NOMO-1 (cell line): ENCODE data around the gene CISD3.

Source experiments
- DNase-seq, 2 experiments: peaks; one replicate each; lab custom pipeline; 2025; ENCODE audit not compliant: unreplicated experiment in 2 of 2; lab: John Stamatoyannopoulos, UW

Gene CISD3

GRCh38 chr17:38727736-38728135 is 2.4 kb upstream of the CISD3 start:
- DNase-seq, result no peak

DNA sequence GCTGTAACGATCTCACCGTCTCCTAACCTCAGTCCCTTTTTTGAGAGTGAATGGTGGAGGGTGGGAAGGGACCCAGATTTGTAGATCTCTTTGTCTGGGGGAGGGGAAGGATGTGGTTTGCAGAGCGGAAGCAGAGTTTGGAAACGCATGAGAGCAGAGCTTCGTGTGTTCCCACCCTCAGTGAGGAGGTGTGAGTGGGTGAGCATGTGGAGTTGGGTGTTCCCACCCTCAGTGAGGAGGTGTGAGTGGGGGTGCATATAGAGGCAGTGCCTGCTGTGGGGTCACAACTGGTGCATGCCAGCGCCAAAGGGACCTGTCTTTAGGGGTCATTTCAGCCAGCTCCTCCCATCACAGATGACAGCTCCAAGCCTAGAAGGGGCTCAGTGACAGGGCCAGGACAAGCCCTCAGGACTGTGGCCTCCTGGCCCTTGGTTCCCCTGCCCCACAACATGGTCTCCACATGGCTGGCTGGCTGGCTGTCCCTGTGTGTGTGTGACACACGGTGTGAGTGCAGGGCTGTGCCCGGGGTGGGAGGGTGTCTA is 1.8 kb upstream of the CISD3 start:
- DNase-seq, result peak in 1 of 2 experiments; percentile 46

GRCh38 chr17:38729368-38729885 is 714 bp upstream of the CISD3 start:
- DNase-seq, result no peak

DNA sequence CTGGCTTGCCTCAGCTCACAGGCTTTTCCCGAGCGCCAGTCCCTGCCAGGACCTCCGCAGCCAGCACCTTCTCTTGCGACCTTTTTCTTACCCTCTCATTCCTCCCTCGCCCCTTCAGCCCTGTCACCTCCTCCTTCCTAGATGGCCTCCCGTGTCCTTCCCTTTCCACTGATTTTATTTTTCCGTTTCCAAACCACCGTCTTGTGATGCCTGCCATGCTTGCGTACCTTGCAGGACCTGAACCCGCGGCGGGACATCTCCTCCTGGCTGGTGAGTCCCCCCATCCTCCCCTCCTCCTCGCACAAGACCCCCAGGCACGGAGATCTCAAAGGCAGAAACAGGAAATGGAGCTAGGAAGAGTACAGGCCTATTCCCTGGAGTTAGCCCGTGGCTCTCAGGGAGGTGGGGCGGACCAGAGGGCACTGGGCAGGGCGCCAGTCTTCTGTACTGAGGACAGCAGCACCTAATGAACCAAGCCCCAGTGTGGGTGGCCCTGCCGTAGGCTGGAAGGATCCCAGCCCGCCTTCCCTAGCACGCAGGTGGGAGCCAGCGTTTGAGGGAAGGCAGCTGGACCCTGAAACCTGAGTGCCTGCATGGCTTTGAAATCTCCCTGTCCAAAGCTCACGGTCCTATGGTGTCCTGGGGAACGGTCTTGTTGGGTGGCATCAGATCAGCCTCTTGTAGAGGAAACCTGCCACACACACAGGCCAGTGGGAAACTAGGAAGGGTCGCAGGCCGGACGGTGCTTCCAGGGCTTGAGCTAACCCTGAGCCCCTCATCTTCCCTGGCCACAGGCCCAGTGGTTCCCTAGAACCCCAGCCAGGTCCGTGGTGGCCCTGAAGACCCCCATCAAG is 612 bp downstream of the CISD3 start:
- DNase-seq, result no peak

GRCh38 chr17:38731526-38732294 is 1.6 kb downstream of the CISD3 start:
- DNase-seq, result no peak

DNA sequence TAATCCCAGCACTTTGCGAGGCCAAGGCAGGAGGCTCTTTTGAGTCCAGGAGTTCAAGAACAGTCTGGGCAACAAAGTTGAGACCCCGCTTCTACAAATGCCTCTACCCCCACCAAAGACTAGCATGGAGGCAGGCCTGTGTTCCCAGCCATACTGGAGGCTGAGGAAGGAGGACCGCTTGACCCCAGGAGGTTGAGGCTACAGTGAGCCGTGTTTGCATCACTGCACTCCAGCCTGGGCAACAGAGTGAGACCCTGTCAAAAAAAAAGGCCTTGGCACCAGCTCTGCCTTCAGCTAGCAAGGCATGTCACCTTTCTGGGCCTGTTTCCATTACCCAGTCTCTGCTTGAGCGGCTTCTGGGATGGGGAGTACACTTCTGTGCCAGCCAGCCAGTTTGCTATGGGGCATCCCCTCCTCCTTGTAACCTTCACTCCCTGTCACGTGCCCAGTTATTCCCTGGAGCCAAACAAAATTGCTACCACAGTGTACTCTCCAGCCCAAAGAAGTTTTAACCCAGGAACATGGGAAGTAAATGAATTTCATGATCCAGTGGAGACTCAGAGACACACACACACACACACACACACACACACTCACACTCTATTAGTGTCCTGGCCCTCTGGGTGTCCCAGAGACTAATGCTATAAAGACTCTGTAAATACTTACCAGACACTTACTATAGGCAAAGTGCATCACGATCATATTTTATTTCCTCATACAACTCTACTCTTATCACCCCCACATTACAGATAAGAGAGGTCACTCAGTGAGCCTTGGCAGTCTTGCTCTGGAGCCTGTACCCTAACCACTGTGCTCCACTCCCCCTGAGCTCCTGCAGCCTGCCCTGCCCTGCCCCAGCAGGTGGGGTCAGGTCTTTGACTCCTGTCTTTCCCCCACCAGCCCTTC is 2.5 kb downstream of the CISD3 start:
- DNase-seq, result no peak

GRCh38 chr17:38733282-38733981 is 3.3 kb downstream of the CISD3 start:
- DNase-seq, result no peak

DNA sequence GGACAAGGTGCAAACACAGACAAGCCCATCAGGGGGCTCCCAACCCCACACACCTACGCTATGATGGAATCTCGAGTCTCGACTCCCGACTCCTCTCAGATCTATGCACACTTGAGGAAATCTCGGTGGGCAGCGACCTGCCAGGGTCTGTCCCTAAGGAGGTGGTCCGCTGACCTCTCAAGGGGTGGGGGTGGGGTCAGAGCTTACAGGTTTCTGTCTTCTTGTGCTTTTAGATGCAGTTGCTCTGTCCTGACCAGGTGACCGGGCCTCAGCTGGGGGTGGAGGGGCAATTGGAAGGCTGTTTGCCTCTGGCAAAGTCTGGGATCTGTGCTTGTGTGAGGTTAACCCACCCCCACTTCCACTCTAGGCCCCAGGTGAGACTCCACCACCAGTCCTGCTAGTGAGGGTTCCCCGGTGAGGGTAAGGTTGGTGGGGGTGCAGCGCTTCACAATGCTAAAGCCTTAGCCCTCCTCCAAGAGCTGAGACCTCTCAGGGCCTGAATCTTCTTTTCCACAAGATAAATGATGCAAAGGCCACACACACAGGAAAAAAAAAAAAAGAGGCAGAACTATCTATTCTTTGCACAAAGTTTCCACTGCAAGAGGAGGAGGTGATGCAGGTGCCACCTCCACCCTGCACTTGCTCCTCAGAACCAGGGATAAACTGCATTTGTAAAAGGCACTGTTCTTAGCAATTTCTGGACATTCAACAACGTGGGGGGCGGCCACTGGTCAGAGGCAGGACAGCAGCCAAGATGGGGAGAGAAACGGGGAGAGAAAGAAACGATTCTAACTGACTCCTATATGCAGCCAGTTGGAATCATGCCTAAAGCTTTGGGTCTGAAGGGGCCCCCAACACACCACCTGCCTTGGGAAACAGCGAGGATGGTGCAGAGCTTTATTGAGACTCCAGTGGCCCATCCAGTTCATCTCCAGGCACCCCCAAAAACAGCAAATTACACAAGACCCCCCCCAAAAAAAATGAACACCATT is 4.1 kb downstream of the CISD3 start:
- no peak for DNase-seq

DNA sequence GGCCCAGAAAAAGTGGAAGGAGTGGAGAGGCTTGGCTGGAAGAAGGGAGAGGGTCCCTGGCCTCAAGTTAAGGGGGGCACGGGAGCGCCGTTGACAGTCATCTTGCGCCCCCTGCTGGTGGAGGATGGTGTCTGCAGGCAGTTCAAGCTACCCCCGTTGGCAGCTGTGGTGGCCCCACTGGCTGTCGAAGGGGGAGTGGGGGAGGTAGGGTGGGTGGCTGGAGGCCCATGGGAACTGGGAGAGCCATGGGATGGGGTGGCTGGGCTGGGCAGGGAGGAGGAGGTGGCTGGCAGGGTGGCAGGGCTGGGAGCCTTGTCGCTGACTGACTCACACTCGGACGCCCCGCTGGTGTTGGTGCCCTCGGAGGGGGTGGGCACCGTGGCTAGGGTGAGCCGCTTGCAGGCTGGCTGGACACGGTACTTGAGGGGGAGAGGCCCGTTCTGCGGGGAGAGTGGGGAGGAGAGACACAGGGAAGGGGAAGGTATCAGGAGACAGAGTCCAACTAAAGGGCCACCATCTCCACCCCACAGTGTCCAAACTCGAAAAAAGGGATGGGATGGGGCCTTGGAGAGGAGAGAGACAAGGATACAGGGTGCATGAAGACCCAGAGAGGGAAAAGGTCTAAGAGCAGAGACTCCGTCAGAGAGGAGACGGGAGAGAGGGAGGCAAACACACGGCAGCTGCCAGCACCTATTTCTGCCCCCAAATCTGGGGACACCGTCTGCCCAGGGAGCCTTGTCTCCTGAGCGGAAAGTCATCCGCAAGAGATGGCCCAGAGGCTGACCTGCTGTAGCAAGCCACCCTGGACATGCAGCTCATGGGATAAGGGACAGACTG is 5.2 kb downstream of the CISD3 start:
- DNase-seq, result no peak

- DNase-seq, result no peak
Measured at GRCh38 chr17:38738007-38738662, 8.0 kb downstream of the CISD3 start.

- no peak for DNase-seq
Measured at GRCh38 chr17:38738686-38739085, 8.5 kb downstream of the CISD3 start.

DNA sequence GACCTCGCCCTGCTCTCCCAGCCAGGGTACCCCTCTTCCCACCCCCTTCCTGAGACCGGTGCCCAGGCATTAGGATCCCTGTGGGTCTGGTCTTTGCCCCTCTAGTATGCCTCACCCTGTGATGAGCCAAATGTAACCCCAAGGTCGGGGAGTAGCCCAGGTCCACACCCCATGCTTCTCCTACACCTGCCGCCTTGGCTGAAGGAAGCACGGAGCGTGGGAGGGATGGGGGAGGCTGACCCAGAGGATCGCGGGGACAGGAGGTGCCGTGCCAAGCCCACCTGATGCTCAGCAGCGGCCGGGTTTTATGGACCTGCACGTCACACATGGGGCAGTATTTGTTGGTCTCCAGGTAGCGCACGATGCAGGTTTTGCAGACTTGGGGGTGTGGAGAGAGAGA is 9.2 kb downstream of the CISD3 start:
- DNase-seq, result no peak

GRCh38 chr17:38740044-38740443 is 9.9 kb downstream of the CISD3 start:
- no peak for DNase-seq

GRCh38 chr17:38740806-38741205 is 10.7 kb downstream of the CISD3 start:
- no peak for DNase-seq

- DNase-seq, result no peak
Measured at GRCh38 chr17:38741461-38741860, 11.3 kb downstream of the CISD3 start.

DNA sequence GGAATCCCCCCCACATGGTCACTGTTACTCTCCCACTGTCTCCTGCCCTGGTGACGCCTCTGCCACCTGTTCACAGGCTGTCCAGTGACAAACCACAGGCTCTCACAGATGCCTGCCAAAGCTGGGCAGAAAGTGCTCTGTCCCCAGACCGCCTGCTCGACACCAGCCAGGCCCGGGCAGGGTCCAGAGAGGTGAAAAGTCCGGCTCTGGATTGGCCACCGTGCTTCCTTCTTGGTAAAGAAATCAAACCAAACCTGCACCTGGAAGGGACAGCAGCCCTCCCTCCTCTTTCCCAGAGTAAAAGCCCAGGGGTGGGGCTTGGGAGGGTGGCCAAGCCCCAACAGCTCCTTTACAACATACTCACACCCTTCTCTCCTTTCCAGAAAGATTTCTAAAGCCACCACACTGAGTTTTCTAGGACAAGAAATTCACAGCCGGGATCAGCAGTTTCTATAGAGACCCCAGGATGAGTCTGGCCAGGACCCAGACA is 11.8 kb downstream of the CISD3 start:
- DNase-seq, result no peak
